Adrenal gland (tissue), 12 donors: ENCODE results near the gene FGGY. TPM values are rescaled to one million over a fixed set of nuclear protein-coding genes. Genes with fewer than 3 reads are reported as not detected.

Source experiments
- DNase-seq, 7 donors: peaks; one replicate each; pipeline ENCODE4 v3.0.0-alpha.2; 2019 to 2020
- H3K27ac ChIP-seq, 5 donors: fragments of 200-600 bp; sonication (generic) in 4 of 5; 1 replicate in 3 of 5; 2 replicates in 2 of 5; pipeline versions ENCODE4 v1.5.1 to v1.8.0; 2016 to 2020; ENCODE audit warnings: mild to moderate bottlenecking in 1 of 5
- H3K27me3 ChIP-seq: fragments of 200-600 bp; 2 replicates; pipeline ENCODE4 v1.8.0; 2021
- H3K36me3 ChIP-seq, 2 donors: fragments of 200-600 bp; replicated peaks in 1 of 2; 1 replicate in 1 of 2; 2 replicates in 1 of 2; pipeline versions ENCODE4 v1.5.1 to v1.8.0; 2018 to 2022
- H3K4me1 ChIP-seq, 2 donors: fragments of 200-600 bp; replicated peaks in 1 of 2; 1 replicate in 1 of 2; 2 replicates in 1 of 2; pipeline versions ENCODE4 v1.5.1 to v1.8.0; 2018 to 2021
- H3K4me3 ChIP-seq, 4 donors: fragments of 200-600 bp; sonication (generic) in 3 of 4; one replicate each; pipeline ENCODE4 v1.5.1; 2016 to 2018
- H3K9me3 ChIP-seq, 3 donors: fragments of 200-600 bp; sonication (generic) in 1 of 3; replicated peaks in 1 of 3; 1 replicate in 2 of 3; 2 replicates in 1 of 3; pipeline versions ENCODE4 v1.5.1 to v1.8.0; 2016 to 2021
- CTCF ChIP-seq, 6 experiments: fragments of 450-650 bp in 4 of 6; fragments of 200-600 bp in 2 of 6; sonication (generic) in 1 of 6; IDR thresholded peaks; 1 replicate in 5 of 6; 2 replicates in 1 of 6; pipeline versions ENCODE4 v1.5.1 to v1.8.0; 2016 to 2021; ENCODE audit warnings: antibody characterized with exemption in 6 of 6, mild to moderate bottlenecking in 2 of 6, moderate library complexity in 1 of 6
- POLR2A ChIP-seq, 2 donors: fragments of 450-650 bp; IDR thresholded peaks; one replicate each; pipeline ENCODE4 v1.6.1; 2017; ENCODE audit warnings: antibody characterized with exemption in 2 of 2, mild to moderate bottlenecking in 2 of 2, moderate library complexity in 1 of 2
- WGBS, 4 donors: extraction: QIAGEN DNeasy Blood & Tissue Kit in 2 of 4; methylation state at CpG; one replicate each; pipeline versions ENCODE4 v1.1.5 to v1.1.7; 2013 to 2017; 5-methylcytosine and 5-hydroxymethylcytosine counted together
- intact Hi-C, 2 donors: fragments of 100-400 bp; cut with DNase I; formaldehyde crosslinking; loops; one replicate each; pipeline versions ENCODE4 v1.14.1 to v1.15.0; 2022 to 2023
- polyA plus RNA-seq, 3 donors: library from polyadenylated mRNA; stranded (reverse); fragments of 200-250 nt in 2 of 3; fragments of 350-450 nt in 1 of 3; fragmentation: Illumina TruSeq in 1 of 3; extraction: RNeasy Lipid Tissue Mini Kit (QIAGEN cat#74804) in 1 of 3; gene quantifications; one replicate each; pipeline ENCODE4 v1.2.3, GENCODE V29; 2013 to 2014
- total RNA-seq, 9 donors: library from RNA; depleted of rRNA in 4 of 9; stranded (reverse); fragments of >200 nt in 4 of 9; fragments of 120-200 nt in 1 of 9; fragmentation: NEBNext Ultra II Directional in 1 of 9; extraction: Animal tissue kit (Norgen Biotek cat#: 25700) in 1 of 9; gene quantifications; one replicate each; pipeline versions ENCODE4 v1.1.0 to v1.2.4, GENCODE V29; 2013 to 2023
- donor health status: healthy with polysubstance abuse.
- donor health status: Bipolar disorder and iron deficiency.
- donor health status: DM: yes; HTN: yes; CAD: no.
- donor health status: DM: no; HTN: no; CAD: no.
- donor health status: DM: no; HTN: no; CAD: no.
- donor health status: DM: yes; HTN: yes; CAD: no.

Gene FGGY
- total and polyA plus RNA-seq, 12 donors: 7.4 to 75.5 (median 35.0) TPM

- H3K4me3 ChIP-seq: no peak overlapping the region
- 25 to 31% (median 27%) methylated on average over 12 of the region's 12 CpGs for WGBS, 4 donors
- peak overlapping the region; percentile 6 to 77 (median 70) for H3K27ac ChIP-seq
- no peaks in the 10 kb centered on the region for H3K9me3 ChIP-seq
- TF ChIP-seq CTCF (IDR thresholded peaks at IDR 0.05): no peak
- TF ChIP-seq POLR2A (IDR thresholded peaks at IDR 0.05): no peak
- intact Hi-C loops: no loop called here
- DNase-seq: peak; percentile 42 to 76 (median 58)
- no peaks in the 10 kb centered on the region for H3K27me3 ChIP-seq
- H3K4me1 ChIP-seq: peaks cover 15 to 27% of the 10 kb centered on the region in 2 donors
- no peaks in the 10 kb centered on the region for H3K36me3 ChIP-seq
Measured at GRCh38 chr1:59520827-59521418, 224.0 kb downstream of the FGGY start.

GRCh38 chr1:59521456-59521855 lies 224.6 kb downstream of the FGGY start:
- Histone ChIP-seq H3K27ac (peak overlapping the region; percentile 6 to 77 (median 70)), H3K27me3 (no peaks in the 10 kb centered on the region), H3K36me3 (no peaks in the 10 kb centered on the region), H3K9me3 (no peaks in the 10 kb centered on the region), H3K4me3 (no peak overlapping the region), H3K4me1 (peaks cover 15 to 25% of the 10 kb centered on the region in 2 donors)
- TF ChIP-seq CTCF (IDR thresholded peaks at IDR 0.05): no peak
- intact Hi-C loops: no loop called here
- WGBS, 4 donors: 69 to 79% (median 72%) methylated on average over 2 of the region's 2 CpGs
- DNase-seq: no peak

GRCh38 chr1:59522925-59523505 lies 226.1 kb downstream of the FGGY start:
- peaks cover 15 to 21% of the 10 kb centered on the region in 2 donors for H3K4me1 ChIP-seq
- 89 to 92% (median 90%) methylated on average over 4 of the region's 4 CpGs for WGBS, 4 donors
- H3K27me3 ChIP-seq: no peaks in the 10 kb centered on the region
- no peaks in the 10 kb centered on the region for H3K9me3 ChIP-seq
- no peak for DNase-seq
- no peak overlapping the region for H3K4me3 ChIP-seq
- H3K36me3 ChIP-seq: no peaks in the 10 kb centered on the region
- intact Hi-C loops: no loop called here
- TF ChIP-seq POLR2A (IDR thresholded peaks at IDR 0.05) (no peak), CTCF (IDR thresholded peaks at IDR 0.05) (no peak)
- H3K27ac ChIP-seq: no peak overlapping the region

- TF ChIP-seq CTCF (IDR thresholded peaks at IDR 0.05) (no peak), POLR2A (IDR thresholded peaks at IDR 0.05) (no peak)
- DNase-seq: no peak
- Histone ChIP-seq H3K4me3 (no peak overlapping the region), H3K27ac (no peak overlapping the region), H3K27me3 (no peaks in the 10 kb centered on the region), H3K36me3 (no peaks in the 10 kb centered on the region), H3K4me1 (peaks cover 15 to 21% of the 10 kb centered on the region in 2 donors), H3K9me3 (no peaks in the 10 kb centered on the region)
- WGBS, 4 donors: 93 to 97% (median 96%) methylated on average over 3 to 12 of the region's 12 CpGs
- intact Hi-C loops: no loop called here
Measured at GRCh38 chr1:59523745-59524450, 227.0 kb downstream of the FGGY start.
